BLaER1 (cell line): ENCODE results near the gene USP8.
"Not testable (repeated sequence)": the region's sequence is repeated elsewhere in the genome, so short reads cannot be mapped to it uniquely, and the experiment has no call there.

Source experiments
- H3K27ac ChIP-seq: shearing (Covaris generic); formaldehyde crosslinking; 2 replicates; pipeline ENCODE4 v1.8.1; 2022
- H3K27me3 ChIP-seq: shearing (Covaris generic); formaldehyde crosslinking; 2 replicates; pipeline ENCODE4 v1.8.1; 2022
- H3K36me3 ChIP-seq: shearing (Covaris generic); formaldehyde crosslinking; 2 replicates; pipeline ENCODE4 v1.8.1; 2022
- H3K4me1 ChIP-seq: shearing (Covaris generic); formaldehyde crosslinking; 2 replicates; pipeline ENCODE4 v1.8.1; 2022
- H3K4me2 ChIP-seq: shearing (Covaris generic); formaldehyde crosslinking; 2 replicates; pipeline ENCODE4 v1.8.1; 2022
- H3K4me3 ChIP-seq: shearing (Covaris generic); formaldehyde crosslinking; 2 replicates; pipeline ENCODE4 v1.8.1; 2022
- H3K9ac ChIP-seq: shearing (Covaris generic); formaldehyde crosslinking; 2 replicates; pipeline ENCODE4 v1.8.1; 2022
- H3K9me3 ChIP-seq: shearing (Covaris generic); formaldehyde crosslinking; 2 replicates; pipeline ENCODE4 v1.8.1; 2022
- H4K20me1 ChIP-seq: shearing (Covaris generic); formaldehyde crosslinking; 2 replicates; pipeline ENCODE4 v1.8.1; 2022
- Cebpa-rat ChIP-seq: shearing (Covaris generic); IDR thresholded peaks from 2 replicates; pipeline ENCODE4 v1.8.1; 2022

The USP8 gene

GRCh38 chr15:50493625-50494024 lies 69.4 kb downstream of the USP8 start:
- peaks cover 89% of the 10 kb centered on the region for H3K36me3 ChIP-seq
- no peak overlapping the region for H3K9ac ChIP-seq
- no peak overlapping the region for H3K4me2 ChIP-seq
- no peak overlapping the region for H3K4me3 ChIP-seq
- H3K27ac ChIP-seq = no peak overlapping the region
- no peaks in the 10 kb centered on the region for H4K20me1 ChIP-seq
- H3K4me1 ChIP-seq = no peaks in the 10 kb centered on the region
- H3K9me3 ChIP-seq = no peaks in the 10 kb centered on the region
- no peaks in the 10 kb centered on the region for H3K27me3 ChIP-seq
- no peak for TF ChIP-seq Cebpa-rat

DNA sequence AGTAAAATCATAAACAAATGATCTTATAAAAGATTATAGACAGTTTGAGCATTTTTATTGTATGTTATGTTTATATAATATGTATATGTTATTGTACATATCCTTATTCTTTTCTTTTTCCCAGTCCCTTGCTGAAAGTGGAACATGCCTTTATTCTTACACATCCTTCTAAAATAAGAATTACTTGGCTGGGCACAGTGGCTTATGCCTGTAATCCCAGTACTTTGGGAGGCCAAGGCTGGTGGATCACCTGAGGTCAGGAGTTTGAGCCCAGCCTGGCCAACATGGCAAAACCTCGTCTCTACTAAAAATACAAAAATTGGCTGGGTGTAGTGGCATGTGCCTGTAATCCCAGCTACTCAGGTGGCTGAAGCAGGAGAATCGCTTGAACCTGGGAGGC lies 70.3 kb downstream of the USP8 start:
- H3K36me3 ChIP-seq = peaks cover 90% of the 10 kb centered on the region
- not testable (repeated sequence) for H3K4me2 ChIP-seq, H3K27ac ChIP-seq

DNA sequence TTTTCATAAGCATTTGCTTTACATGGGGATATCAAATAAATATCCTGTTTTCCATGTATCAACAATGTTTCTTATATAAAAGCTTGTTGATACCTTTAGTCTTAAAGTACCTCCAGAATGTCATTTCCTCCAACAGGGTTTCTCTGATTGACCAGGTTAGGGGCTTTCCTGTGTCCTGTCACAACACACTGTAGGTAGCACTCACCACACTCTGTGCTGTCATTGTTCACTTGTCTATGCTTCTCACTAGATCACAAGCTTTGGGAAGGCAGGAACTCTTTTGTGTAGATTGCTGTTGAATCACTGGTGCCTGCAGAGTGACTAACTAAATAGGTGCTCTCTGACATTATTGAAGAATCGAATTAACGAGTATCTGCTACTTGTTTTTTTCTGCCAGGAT lies 72.5 kb downstream of the USP8 start:
- H3K27ac ChIP-seq = no peak overlapping the region
- H3K27me3 ChIP-seq = no peaks in the 10 kb centered on the region
- H3K4me1 ChIP-seq = no peaks in the 10 kb centered on the region
- H3K4me3 ChIP-seq = no peak overlapping the region
- peaks cover 90% of the 10 kb centered on the region for H3K36me3 ChIP-seq
- no peaks in the 10 kb centered on the region for H3K9me3 ChIP-seq
- TF ChIP-seq Cebpa-rat = no peak
- no peaks in the 10 kb centered on the region for H4K20me1 ChIP-seq
- no peak overlapping the region for H3K4me2 ChIP-seq
- H3K9ac ChIP-seq = no peak overlapping the region

More for the DNA sequence above, 70.3 kb downstream of the USP8 start:
- H3K4me3 ChIP-seq, H3K9me3 ChIP-seq, H3K4me1 ChIP-seq, H3K9ac ChIP-seq, H3K27me3 ChIP-seq, H4K20me1 ChIP-seq: not testable (repeated sequence)

DNA sequence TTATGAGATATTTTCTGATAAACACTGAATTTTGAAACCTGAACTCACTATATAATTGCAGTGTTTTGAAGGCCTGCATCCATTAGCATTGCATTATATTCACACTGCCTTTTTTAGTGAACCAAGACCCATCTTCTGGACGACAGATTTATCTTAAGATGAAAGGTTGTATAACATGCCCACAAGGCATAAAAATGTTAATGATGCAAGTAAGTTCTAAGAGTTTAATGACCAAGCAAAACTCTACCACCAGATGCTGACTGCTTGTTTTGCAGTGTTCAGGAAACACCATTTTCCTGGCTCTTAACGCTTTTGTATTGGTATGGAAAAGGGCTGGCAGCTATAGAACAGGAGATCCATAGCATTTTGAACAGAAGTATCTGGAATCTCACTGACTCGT lies 76.1 kb downstream of the USP8 start:
- no peaks in the 10 kb centered on the region for H4K20me1 ChIP-seq
- TF ChIP-seq Cebpa-rat = no peak
- H3K4me2 ChIP-seq = no peak overlapping the region
- H3K27ac ChIP-seq = no peak overlapping the region
- H3K27me3 ChIP-seq = no peaks in the 10 kb centered on the region
- H3K9me3 ChIP-seq = no peaks in the 10 kb centered on the region
- no peak overlapping the region for H3K4me3 ChIP-seq
- peaks cover 81% of the 10 kb centered on the region for H3K36me3 ChIP-seq
- H3K9ac ChIP-seq = no peak overlapping the region
- peaks cover 7% of the 10 kb centered on the region; the same call in 1 of the 2 replicates for H3K4me1 ChIP-seq

- Histone ChIP-seq H3K4me2 (no peak overlapping the region), H4K20me1 (no peaks in the 10 kb centered on the region), H3K9me3 (no peaks in the 10 kb centered on the region), H3K27me3 (no peaks in the 10 kb centered on the region), H3K36me3 (peaks cover 67% of the 10 kb centered on the region), H3K27ac (no peak overlapping the region), H3K9ac (no peak overlapping the region), H3K4me1 (peaks cover 7% of the 10 kb centered on the region; the same call in 1 of the 2 replicates), H3K4me3 (no peak overlapping the region)
- no peak for TF ChIP-seq Cebpa-rat
Measured at GRCh38 chr15:50501815-50502214, 77.6 kb downstream of the USP8 start.

- no peaks in the 10 kb centered on the region for H3K9me3 ChIP-seq
- no peaks in the 10 kb centered on the region for H4K20me1 ChIP-seq
- no peak overlapping the region for H3K27ac ChIP-seq
- TF ChIP-seq Cebpa-rat = no peak
- H3K4me2 ChIP-seq = no peak overlapping the region
- no peak overlapping the region for H3K9ac ChIP-seq
- H3K36me3 ChIP-seq = peaks cover 59% of the 10 kb centered on the region
- H3K4me3 ChIP-seq = no peak overlapping the region
- peaks cover 7% of the 10 kb centered on the region; the same call in 1 of the 2 replicates for H3K4me1 ChIP-seq
- H3K27me3 ChIP-seq = no peaks in the 10 kb centered on the region
Measured at GRCh38 chr15:50503144-50503543, 78.9 kb downstream of the USP8 start.

DNA sequence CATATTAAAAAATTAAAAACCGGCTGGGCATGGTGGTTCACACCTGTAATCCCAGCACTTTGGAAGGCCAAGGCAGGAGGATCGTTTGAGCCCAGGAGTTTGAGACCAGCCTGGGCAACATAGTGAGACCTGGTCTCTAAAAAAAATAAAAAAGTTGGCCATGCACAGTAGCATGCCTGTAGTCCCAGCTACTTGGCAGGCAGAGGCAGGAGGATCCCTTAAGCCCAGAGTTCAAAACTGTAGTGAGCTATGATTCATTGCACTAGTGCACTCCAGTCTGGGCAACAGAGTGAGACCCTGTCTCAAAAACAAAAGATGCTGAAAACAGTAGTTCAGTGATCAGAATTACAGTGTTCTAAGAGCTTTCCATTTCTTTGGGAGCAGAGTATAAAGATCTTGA lies 81.5 kb downstream of the USP8 start:
- not testable (repeated sequence) for H3K4me3 ChIP-seq, H4K20me1 ChIP-seq, H3K27ac ChIP-seq, H3K9ac ChIP-seq, H3K9me3 ChIP-seq, H3K27me3 ChIP-seq, H3K4me2 ChIP-seq, H3K4me1 ChIP-seq
- H3K36me3 ChIP-seq = peaks cover 34% of the 10 kb centered on the region

DNA sequence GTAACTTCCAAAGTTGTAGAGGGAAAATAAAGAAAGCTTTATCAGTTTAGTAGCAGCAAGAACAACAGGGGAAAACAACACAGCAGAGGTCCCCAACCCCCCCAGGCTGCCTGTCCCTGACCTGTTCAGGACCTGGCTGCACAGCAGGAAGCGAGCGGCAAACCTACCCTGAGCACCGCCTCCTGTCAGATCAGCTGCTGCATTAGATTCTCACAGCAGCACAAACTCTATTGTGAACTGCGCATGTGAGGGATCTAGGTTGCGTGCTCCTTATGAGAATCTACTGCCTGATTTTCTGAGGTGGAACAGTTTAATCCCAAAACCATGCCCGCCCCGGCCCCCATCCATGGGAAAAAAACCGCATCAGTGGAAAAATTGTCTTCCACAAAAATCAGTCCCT lies 81.9 kb downstream of the USP8 start:
- TF ChIP-seq Cebpa-rat = no peak

GRCh38 chr15:50513001-50513400 lies 88.8 kb downstream of the USP8 start:
- no peak overlapping the region for H3K27ac ChIP-seq
- H3K36me3 ChIP-seq = no peaks in the 10 kb centered on the region

More for the DNA sequence above, 81.9 kb downstream of the USP8 start:
- H3K9me3 ChIP-seq = no peaks in the 10 kb centered on the region
- H3K4me3 ChIP-seq = no peak overlapping the region
- H3K9ac ChIP-seq = no peak overlapping the region
- H3K36me3 ChIP-seq = peaks cover 30% of the 10 kb centered on the region
- no peaks in the 10 kb centered on the region for H3K27me3 ChIP-seq
- no peak overlapping the region for H3K4me2 ChIP-seq
- H4K20me1 ChIP-seq = no peaks in the 10 kb centered on the region
- no peak overlapping the region for H3K27ac ChIP-seq
- peaks cover 7% of the 10 kb centered on the region; the same call in 1 of the 2 replicates for H3K4me1 ChIP-seq

DNA sequence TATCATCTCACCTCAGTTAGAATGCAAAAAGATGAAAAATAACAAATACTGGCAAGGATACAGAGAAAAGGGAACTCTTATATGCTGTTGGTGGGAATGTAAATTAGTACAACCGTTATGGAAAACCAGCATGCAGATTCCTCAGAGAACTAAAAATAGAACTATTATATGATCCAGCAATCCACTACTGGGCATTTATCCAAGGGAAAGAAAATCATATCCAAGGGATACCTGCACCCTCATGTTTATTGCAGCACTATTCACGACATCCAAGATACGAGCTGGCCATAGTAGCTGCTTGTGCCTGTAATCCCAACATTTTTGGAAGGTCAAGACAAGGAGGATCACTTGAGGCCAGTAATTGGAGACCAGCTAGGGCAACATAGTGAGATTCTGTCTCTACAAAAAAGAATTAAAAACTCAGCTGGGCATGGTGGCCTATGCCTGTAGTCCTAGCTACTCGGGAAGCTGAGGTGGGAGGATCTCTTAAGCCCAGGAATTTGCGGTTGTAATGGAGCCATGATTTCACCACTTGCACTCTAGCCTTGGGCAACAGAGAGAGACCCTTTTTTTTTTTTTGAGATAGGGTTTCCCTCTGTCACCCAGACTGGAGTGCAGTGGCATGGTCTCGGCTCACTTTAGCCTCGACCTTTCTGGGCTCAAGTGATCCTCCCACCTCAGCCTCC lies 95.7 kb downstream of the USP8 start:
- H3K4me3 ChIP-seq = no peak overlapping the region
- no peaks in the 10 kb centered on the region for H3K36me3 ChIP-seq
- H4K20me1 ChIP-seq = no peaks in the 10 kb centered on the region
- TF ChIP-seq Cebpa-rat = no peak
- H3K27me3 ChIP-seq = no peaks in the 10 kb centered on the region
- H3K4me2 ChIP-seq = no peak overlapping the region
- H3K9ac ChIP-seq = no peak overlapping the region
- no peaks in the 10 kb centered on the region for H3K4me1 ChIP-seq
- H3K9me3 ChIP-seq = peaks cover 15% of the 10 kb centered on the region
- H3K27ac ChIP-seq = no peak overlapping the region

More at GRCh38 chr15:50513001-50513400, 88.8 kb downstream of the USP8 start:
- H3K4me1 ChIP-seq = no peaks in the 10 kb centered on the region
- no peak overlapping the region for H3K4me3 ChIP-seq
- H4K20me1 ChIP-seq = no peaks in the 10 kb centered on the region
- no peak overlapping the region for H3K9ac ChIP-seq
- TF ChIP-seq Cebpa-rat = no peak
- H3K27me3 ChIP-seq = no peaks in the 10 kb centered on the region
- peaks cover 5% of the 10 kb centered on the region for H3K9me3 ChIP-seq
- H3K4me2 ChIP-seq = no peak overlapping the region

DNA sequence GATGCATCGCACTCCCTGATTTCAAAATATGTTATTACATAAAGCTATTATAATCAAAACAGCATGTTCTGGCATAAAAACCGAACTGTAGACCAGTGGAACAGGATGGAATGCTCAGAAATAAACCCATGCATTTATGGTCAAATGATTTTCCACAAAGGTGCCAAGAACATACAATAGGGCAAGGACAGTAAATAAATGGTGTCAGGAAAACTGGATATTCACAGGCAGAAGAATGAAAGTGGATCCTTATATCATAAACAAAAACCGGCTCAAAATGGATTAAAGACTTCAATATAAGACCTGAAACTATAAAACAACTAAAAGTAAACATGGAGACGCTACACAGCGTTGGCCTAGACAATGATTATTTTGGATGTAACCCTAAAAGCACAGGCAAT lies 99.6 kb downstream of the USP8 start:
- H3K9ac ChIP-seq = no peak overlapping the region
- peaks cover 2% of the 10 kb centered on the region; the same call in 1 of the 2 replicates for H3K9me3 ChIP-seq
- TF ChIP-seq Cebpa-rat = no peak
- H3K27ac ChIP-seq = no peak overlapping the region
- H4K20me1 ChIP-seq = no peaks in the 10 kb centered on the region
- H3K36me3 ChIP-seq = no peaks in the 10 kb centered on the region
- H3K4me2 ChIP-seq = no peak overlapping the region
- no peak overlapping the region for H3K4me3 ChIP-seq
- H3K4me1 ChIP-seq = no peaks in the 10 kb centered on the region
- H3K27me3 ChIP-seq = no peaks in the 10 kb centered on the region
